Measurements from ENCODE around the gene DERL2. TPM values are rescaled to one million over a fixed set of nuclear protein-coding genes. Genes with fewer than 3 reads are reported as not detected.

The DERL2 gene
- total and polyA plus RNA-seq, 2 donors (not counting 1 experiment from before 2014, with no cell fraction given), result 34.8 to 74.2 TPM

DNA sequence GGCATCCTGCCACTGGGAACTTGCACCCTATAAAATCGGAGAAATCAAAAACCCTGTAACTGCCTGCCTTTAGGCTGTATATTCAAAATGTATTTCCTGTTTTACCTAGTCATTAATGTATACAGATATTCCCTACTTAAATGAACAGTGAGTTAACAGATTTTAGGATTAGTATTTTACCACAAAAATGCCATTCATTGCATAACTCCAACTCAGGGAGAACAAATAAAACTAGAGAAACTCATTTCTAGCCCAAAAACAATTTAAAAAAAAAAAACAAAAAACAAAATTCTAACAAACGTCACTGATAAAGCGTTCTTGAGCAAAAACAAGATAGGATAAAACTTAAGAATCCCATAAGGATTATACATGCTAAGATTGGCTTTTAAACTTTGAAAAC lies 13.5 kb downstream of the DERL2 start:
- no peak for ATAC-seq (ENCODE audit: low read depth)
- Mint-ChIP-seq H3K4me1 (peaks cover 17% of the 10 kb centered on the region), H3K9me3 (ENCODE audit: insufficient read depth) (no peaks in the 10 kb centered on the region), H3K27ac (no peak overlapping the region), H3K4me3 (no peak overlapping the region), H3K27me3 (no peaks in the 10 kb centered on the region)
- Histone ChIP-seq H3K27me3 (replicated peaks in 1 of 4; ENCODE audit: control extremely low read depth in 1 of 4, control insufficient read depth in 3 of 4, insufficient read depth in 4 of 4, low read length in 3 of 4) (no peaks in the 10 kb centered on the region), H4K20me1 (ENCODE audit: control insufficient read depth, insufficient read depth, low read length, poor library complexity, severe bottlenecking) (peaks cover 5% of the 10 kb centered on the region), H3K36me3 (replicated peaks in 1 of 2; ENCODE audit: control extremely low read depth in 1 of 2, control insufficient read depth in 1 of 2, extremely low read depth in 1 of 2, insufficient read depth in 2 of 2, low read length in 1 of 2) (peaks cover 12 to 36% of the 10 kb centered on the region in 2 experiments), H3K4me1 (ENCODE audit: control insufficient read depth in 2 of 2, insufficient read depth in 2 of 2, low read length in 2 of 2) (peaks cover 4 to 13% of the 10 kb centered on the region in 2 donors), H3K27ac (ENCODE audit: low read length in 2 of 2) (no peak overlapping the region), H3K9ac (ENCODE audit: low read length) (no peak overlapping the region), H3K4me2 (replicated peaks; ENCODE audit: low read depth, low read length, poor library complexity, severe bottlenecking) (no peak overlapping the region), H3K9me3 (ENCODE audit: control extremely low read depth in 1 of 3, control insufficient read depth in 2 of 3, insufficient read depth in 1 of 3, low read length in 2 of 3) (peaks cover 0 to 1% (median 0%) of the 10 kb centered on the region in 3 donors), H3K79me2 (ENCODE audit: control insufficient read depth, insufficient read depth, low read length) (peaks cover 25% of the 10 kb centered on the region), H2AFZ (ENCODE audit: insufficient read depth, low read depth, low read length, poor library complexity, severe bottlenecking) (no peak overlapping the region), H3K4me3 (ENCODE audit: control extremely low read depth in 1 of 5, extremely low read depth in 1 of 5, insufficient read depth in 1 of 5, low read depth in 2 of 5, low read length in 4 of 5) (no peak overlapping the region)
- WGBS (ENCODE audit: insufficient coverage), result no CpG with 5 or more reads among the region's 3 CpGs
- TF ChIP-seq EZH2 (IDR thresholded peaks at IDR 0.05; ENCODE audit: borderline replicate concordance, insufficient read depth, low read depth, low read length, poor library complexity, severe bottlenecking) (no peak), CTCF (IDR thresholded peaks at IDR 0.05) (no peak)
- intact Hi-C loops (cut with micrococcal nuclease), result no loop called here
- DNase-seq, result no peak
- ChIA-PET POLR2A (no interaction called here), CTCF (no interaction called here)

- DNase-seq, result no peak
- peaks cover 29% of the 10 kb centered on the region for H3K4me1 Mint-ChIP-seq
Observed at GRCh38 chr17:5468075-5468473, 17.9 kb downstream of the DERL2 start.

More at GRCh38 chr17:5468075-5468473, 17.9 kb downstream of the DERL2 start:
- TF ChIP-seq EZH2 (IDR thresholded peaks at IDR 0.05; ENCODE audit: borderline replicate concordance, insufficient read depth, low read depth, low read length, poor library complexity, severe bottlenecking), result no peak
- TF ChIP-seq CTCF (IDR thresholded peaks at IDR 0.05), result no peak
- Histone ChIP-seq H3K9me3 (ENCODE audit: control extremely low read depth in 1 of 3, control insufficient read depth in 2 of 3, insufficient read depth in 1 of 3, low read length in 2 of 3) (no peaks in the 10 kb centered on the region), H3K79me2 (ENCODE audit: control insufficient read depth, insufficient read depth, low read length) (peaks cover 63% of the 10 kb centered on the region), H3K36me3 (replicated peaks in 1 of 2; ENCODE audit: control extremely low read depth in 1 of 2, control insufficient read depth in 1 of 2, extremely low read depth in 1 of 2, insufficient read depth in 2 of 2, low read length in 1 of 2) (peaks cover 0 to 2% of the 10 kb centered on the region in 2 experiments), H4K20me1 (ENCODE audit: control insufficient read depth, insufficient read depth, low read length, poor library complexity, severe bottlenecking) (peaks cover 6% of the 10 kb centered on the region), H2AFZ (ENCODE audit: insufficient read depth, low read depth, low read length, poor library complexity, severe bottlenecking) (peak overlapping the region; percentile 78), H3K9ac (ENCODE audit: low read length) (peak overlapping the region; percentile 85), H3K4me1 (ENCODE audit: control insufficient read depth in 2 of 2, insufficient read depth in 2 of 2, low read length in 2 of 2) (peaks cover 11 to 20% of the 10 kb centered on the region in 2 donors), H3K27me3 (replicated peaks in 1 of 4; ENCODE audit: control extremely low read depth in 1 of 4, control insufficient read depth in 3 of 4, insufficient read depth in 4 of 4, low read length in 3 of 4) (no peaks in the 10 kb centered on the region), H3K27ac (ENCODE audit: low read length in 2 of 2) (peak overlapping the region in 1 of 2 donors; percentile 60), H3K4me2 (replicated peaks; ENCODE audit: low read depth, low read length, poor library complexity, severe bottlenecking) (peak overlapping the region; percentile 89), H3K4me3 (ENCODE audit: control extremely low read depth in 1 of 5, extremely low read depth in 1 of 5, insufficient read depth in 1 of 5, low read depth in 2 of 5, low read length in 4 of 5) (peak overlapping the region; percentile 61 to 94 (median 86))
- intact Hi-C loops (cut with micrococcal nuclease), result no loop called here
- Mint-ChIP-seq H3K27ac (peak overlapping the region; percentile 32), H3K9me3 (ENCODE audit: insufficient read depth) (no peaks in the 10 kb centered on the region), H3K27me3 (no peaks in the 10 kb centered on the region), H3K4me3 (peak overlapping the region; percentile 90)
- no peak for ATAC-seq (ENCODE audit: low read depth)
- POLR2A ChIA-PET, result interaction anchor here (0.9 to 1.7 kb wide), 2 partner anchors 18 to 49 kb away, joined by 4 to 14 read pairs; partner anchors contain the start of genes DERL2, MIS12 and NUP88
- CTCF ChIA-PET, result interaction anchor here (1.8 kb wide), 2 partner anchors 17 to 29 kb away, joined by 6 to 11 read pairs; partner anchors contain the start of gene C1QBP
- under 1% methylated on average over 17 of the region's 17 CpGs for WGBS (ENCODE audit: insufficient coverage)

Data from B cell (primary cell).